ENCODE measurements around the gene TXNRD3. TPM values are rescaled to one million over a fixed set of nuclear protein-coding genes. Genes with fewer than 3 reads are reported as not detected.

TXNRD3 gene
- total and polyA plus RNA-seq, 4 donors, result 7.0 to 11.0 (median 7.7) TPM

GRCh38 chr3:126685493-126685892 lies 30.6 kb upstream of the TXNRD3 start:
- no peaks in the 10 kb centered on the region for H3K4me1 ChIP-seq (ENCODE audit: control insufficient read depth in 4 of 4, insufficient read depth in 4 of 4, low read length in 3 of 4)
- H3K36me3 ChIP-seq (ENCODE audit: control insufficient read depth in 4 of 4, insufficient read depth in 3 of 4, low read depth in 1 of 4, low read length in 3 of 4), result no peaks in the 10 kb centered on the region
- TF ChIP-seq NR2F2 (IDR thresholded peaks at IDR 0.05) (no peak), RXRA (IDR thresholded peaks at IDR 0.05) (no peak), HNF4G (IDR thresholded peaks at IDR 0.05) (no peak), YY1 (IDR thresholded peaks at IDR 0.05) (no peak), FOXA1 (IDR thresholded peaks at IDR 0.05) (no peak), SP1 (IDR thresholded peaks at IDR 0.05) (no peak), RAD21 (IDR thresholded peaks at IDR 0.05) (no peak), ATF3 (IDR thresholded peaks at IDR 0.05) (no peak), EGR1 (IDR thresholded peaks at IDR 0.05; ENCODE audit: low read depth in 2 of 2) (no peak)
- no peak overlapping the region for H3K4me3 ChIP-seq (ENCODE audit: low read depth in 1 of 3, low read length in 3 of 3)
- H3K27me3 ChIP-seq (ENCODE audit: control insufficient read depth in 4 of 4, insufficient read depth in 4 of 4, low read length in 3 of 4), result no peaks in the 10 kb centered on the region
- no peaks in the 10 kb centered on the region for H3K9me3 ChIP-seq (ENCODE audit: control insufficient read depth in 4 of 4, low read length in 3 of 4)
- DNase-seq (ENCODE audit: low spot score), result no peak
- H3K27ac ChIP-seq (ENCODE audit: low read depth in 1 of 2, low read length in 2 of 2), result no peak overlapping the region
- 85% methylated on average over 2 of the region's 2 CpGs for WGBS
- no peak overlapping the region for H3K9ac ChIP-seq (ENCODE audit: low read depth in 1 of 2, low read length in 2 of 2)

- H3K36me3 ChIP-seq (ENCODE audit: control insufficient read depth in 4 of 4, insufficient read depth in 3 of 4, low read depth in 1 of 4, low read length in 3 of 4), result no peaks in the 10 kb centered on the region
- H3K4me1 ChIP-seq (ENCODE audit: control insufficient read depth in 4 of 4, insufficient read depth in 4 of 4, low read length in 3 of 4), result no peaks in the 10 kb centered on the region
- no peak overlapping the region for H3K27ac ChIP-seq (ENCODE audit: low read depth in 1 of 2, low read length in 2 of 2)
- no peaks in the 10 kb centered on the region for H3K9me3 ChIP-seq (ENCODE audit: control insufficient read depth in 4 of 4, low read length in 3 of 4)
- no peak for TF ChIP-seq MAX (IDR thresholded peaks at IDR 0.05)
- TF ChIP-seq SP1 (IDR thresholded peaks at IDR 0.05), result no peak
- TF ChIP-seq FOXA2 (IDR thresholded peaks at IDR 0.05), result no peak
- TF ChIP-seq HNF4G (IDR thresholded peaks at IDR 0.05), result no peak
- TF ChIP-seq YY1 (IDR thresholded peaks at IDR 0.05), result no peak
- TF ChIP-seq GABPA (IDR thresholded peaks at IDR 0.05 in 1 of 2, conservative IDR thresholded peaks at IDR 0.05 in 1 of 2), result no peak
- TF ChIP-seq HNF4A (conservative IDR thresholded peaks at IDR 0.05), result no peak
- no peak for TF ChIP-seq TAF1 (conservative IDR thresholded peaks at IDR 0.05)
- no peak for TF ChIP-seq RXRA (IDR thresholded peaks at IDR 0.05)
- no peak for TF ChIP-seq EGR1 (IDR thresholded peaks at IDR 0.05; ENCODE audit: low read depth in 2 of 2)
- no peak for TF ChIP-seq CTCF (IDR thresholded peaks at IDR 0.05; ENCODE audit: low read depth, low read length, missing input control)
- no peak for TF ChIP-seq REST (IDR thresholded peaks at IDR 0.05)
- no peak for TF ChIP-seq ZBTB33 (IDR thresholded peaks at IDR 0.05)
- H3K9ac ChIP-seq (ENCODE audit: low read depth in 1 of 2, low read length in 2 of 2), result no peak overlapping the region
- DNase-seq (ENCODE audit: low spot score), result no peak
- 92% methylated on average over 3 of the region's 3 CpGs for WGBS
- no peak overlapping the region for H3K4me3 ChIP-seq (ENCODE audit: low read depth in 1 of 3, low read length in 3 of 3)
- no peaks in the 10 kb centered on the region for H3K27me3 ChIP-seq (ENCODE audit: control insufficient read depth in 4 of 4, insufficient read depth in 4 of 4, low read length in 3 of 4)
These were observed 30.1 kb upstream of the TXNRD3 start for GRCh38 chr3:126685021-126685420.

All from liver (tissue), 9 donors.